ENCODE results near the gene PRTN3. TPM values are rescaled to one million over a fixed set of nuclear protein-coding genes. Genes with fewer than 3 reads are reported as not detected.

PRTN3 gene
- total RNA-seq, 2 donors from 2014 or later: 2.6 TPM; not detected in 1

DNA sequence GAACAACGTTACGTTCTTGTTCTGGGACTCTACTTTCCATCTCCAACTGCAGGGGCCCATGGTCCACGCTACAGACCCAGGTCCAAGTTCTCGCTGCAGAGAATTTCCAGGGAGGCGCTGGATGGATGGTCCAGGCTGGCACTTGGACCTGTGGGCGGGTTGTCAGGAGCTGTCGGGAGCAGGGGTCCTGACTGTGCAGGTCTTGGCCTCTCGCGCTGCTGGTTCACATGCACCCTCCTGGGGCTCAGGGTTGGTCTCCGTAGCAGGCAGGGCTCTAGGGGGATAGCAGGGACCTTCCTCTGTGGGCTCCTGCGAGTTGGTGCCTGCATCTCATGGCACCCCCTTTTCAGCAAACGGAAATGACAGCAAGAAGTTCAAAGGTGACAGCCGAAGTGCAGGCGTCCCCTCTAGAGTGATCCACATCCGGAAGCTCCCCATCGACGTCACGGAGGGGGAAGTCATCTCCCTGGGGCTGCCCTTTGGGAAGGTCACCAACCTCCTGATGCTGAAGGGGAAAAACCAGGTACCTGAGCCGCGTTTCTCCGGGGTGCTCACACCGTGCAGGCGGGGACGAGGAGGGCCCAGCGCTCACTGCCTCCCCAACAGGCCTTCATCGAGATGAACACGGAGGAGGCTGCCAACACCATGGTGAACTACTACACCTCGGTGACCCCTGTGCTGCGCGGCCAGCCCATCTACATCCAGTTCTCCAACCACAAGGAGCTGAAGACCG is 36.9 kb upstream of the PRTN3 start:
- Histone ChIP-seq H3K36me3 (peaks cover 41 to 42% of the 10 kb centered on the region in 2 donors), H3K9me3 (no peaks in the 10 kb centered on the region), H3K4me1 (replicated peaks) (peaks cover 42% of the 10 kb centered on the region), H3K4me3 (no peak overlapping the region), H3K27ac (no peak overlapping the region), H3K27me3 (replicated peaks; ENCODE audit: insufficient read depth) (no peaks in the 10 kb centered on the region)
- TF ChIP-seq POLR2A (IDR thresholded peaks at IDR 0.05) (no peak), CTCF (IDR thresholded peaks at IDR 0.05) (no peak), POLR2AphosphoS5 (IDR thresholded peaks at IDR 0.05) (no peak)
- 80% methylated on average over 29 of the region's 31 CpGs for WGBS
- intact Hi-C loops (cut with DNase I): loop anchor here (5.0 kb wide), 1 partner anchor 53 kb away; the partner anchor contains the start of gene CFD
- DNase-seq (ENCODE audit: low spot score): no peak

DNA sequence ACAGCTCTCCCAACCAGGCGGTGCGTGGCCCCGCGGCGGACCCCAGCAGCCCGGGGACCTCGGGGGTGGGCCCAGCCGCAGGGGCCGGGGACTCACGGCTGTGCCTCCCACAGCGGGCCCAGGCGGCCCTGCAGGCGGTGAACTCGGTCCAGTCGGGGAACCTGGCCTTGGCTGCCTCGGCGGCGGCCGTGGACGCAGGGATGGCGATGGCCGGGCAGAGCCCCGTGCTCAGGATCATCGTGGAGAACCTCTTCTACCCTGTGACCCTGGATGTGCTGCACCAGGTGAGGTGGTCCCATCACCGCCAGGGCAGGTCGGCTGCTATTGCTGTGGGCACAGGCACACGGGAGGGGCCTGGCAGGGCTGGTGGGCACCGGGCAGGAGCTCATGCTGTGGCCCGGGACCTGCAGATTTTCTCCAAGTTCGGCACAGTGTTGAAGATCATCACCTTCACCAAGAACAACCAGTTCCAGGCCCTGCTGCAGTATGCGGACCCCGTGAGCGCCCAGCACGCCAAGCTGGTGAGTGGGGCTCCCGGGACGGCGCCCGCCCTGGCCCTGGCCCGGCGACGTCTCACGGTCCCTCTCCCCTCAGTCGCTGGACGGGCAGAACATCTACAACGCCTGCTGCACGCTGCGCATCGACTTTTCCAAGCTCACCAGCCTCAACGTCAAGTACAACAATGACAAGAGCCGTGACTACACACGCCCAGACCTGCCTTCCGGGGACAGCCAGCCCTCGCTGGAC is 36.2 kb upstream of the PRTN3 start:
- Histone ChIP-seq H3K9me3 (no peaks in the 10 kb centered on the region), H3K4me1 (replicated peaks) (peaks cover 36% of the 10 kb centered on the region), H3K27ac (no peak overlapping the region), H3K4me3 (no peak overlapping the region), H3K36me3 (peaks cover 41 to 50% of the 10 kb centered on the region in 2 donors), H3K27me3 (replicated peaks; ENCODE audit: insufficient read depth) (no peaks in the 10 kb centered on the region)
- no peak for TF ChIP-seq POLR2A (IDR thresholded peaks at IDR 0.05)
- no peak for TF ChIP-seq POLR2AphosphoS5 (IDR thresholded peaks at IDR 0.05)
- TF ChIP-seq CTCF (IDR thresholded peaks at IDR 0.05): no peak
- DNase-seq (ENCODE audit: low spot score): no peak
- intact Hi-C loops (cut with DNase I): loop anchor here (5.0 kb wide), 1 partner anchor 53 kb away; the partner anchor contains the start of gene CFD
- 84% methylated on average over 53 of the region's 53 CpGs for WGBS

- Histone ChIP-seq H3K9me3 (no peaks in the 10 kb centered on the region), H3K4me3 (no peak overlapping the region), H3K27me3 (replicated peaks; ENCODE audit: insufficient read depth) (no peaks in the 10 kb centered on the region), H3K4me1 (replicated peaks) (peaks cover 31% of the 10 kb centered on the region), H3K27ac (no peak overlapping the region), H3K36me3 (peaks cover 41 to 53% of the 10 kb centered on the region in 2 donors)
- DNase-seq (ENCODE audit: low spot score): no peak
- WGBS: 65% methylated on average over 26 of the region's 33 CpGs
- intact Hi-C loops (cut with DNase I): no loop called here
- TF ChIP-seq POLR2A (IDR thresholded peaks at IDR 0.05): no peak
- TF ChIP-seq CTCF (IDR thresholded peaks at IDR 0.05): peak in 2 of 4 experiments; percentile 37 to 41
- no peak for TF ChIP-seq POLR2AphosphoS5 (IDR thresholded peaks at IDR 0.05)
Measured at GRCh38 chr19:805166-805551, 35.6 kb upstream of the PRTN3 start.

- Histone ChIP-seq H3K4me1 (replicated peaks) (peaks cover 23% of the 10 kb centered on the region), H3K36me3 (peaks cover 47 to 61% of the 10 kb centered on the region in 2 donors), H3K4me3 (no peak overlapping the region), H3K27ac (no peak overlapping the region), H3K27me3 (replicated peaks; ENCODE audit: insufficient read depth) (no peaks in the 10 kb centered on the region), H3K9me3 (no peaks in the 10 kb centered on the region)
- intact Hi-C loops (cut with DNase I): no loop called here
- WGBS: 93% methylated on average over 87 of the region's 93 CpGs
- TF ChIP-seq POLR2AphosphoS5 (IDR thresholded peaks at IDR 0.05): no peak
- TF ChIP-seq POLR2A (IDR thresholded peaks at IDR 0.05): no peak
- no peak for TF ChIP-seq CTCF (IDR thresholded peaks at IDR 0.05)
- DNase-seq (ENCODE audit: low spot score): no peak
Measured at GRCh38 chr19:805600-806550, 34.9 kb upstream of the PRTN3 start.

All from prostate gland (tissue), 2 donors.